ENCODE results near the gene TEKT2. TPM values are rescaled to one million over a fixed set of nuclear protein-coding genes. Genes with fewer than 3 reads are reported as not detected.

The TEKT2 gene
- total and polyA plus RNA-seq, 2 of the 8 experiments (the other 6 are each of a cell fraction or from before 2014, with no cell fraction given): 1.6 to 1.7 TPM

DNA sequence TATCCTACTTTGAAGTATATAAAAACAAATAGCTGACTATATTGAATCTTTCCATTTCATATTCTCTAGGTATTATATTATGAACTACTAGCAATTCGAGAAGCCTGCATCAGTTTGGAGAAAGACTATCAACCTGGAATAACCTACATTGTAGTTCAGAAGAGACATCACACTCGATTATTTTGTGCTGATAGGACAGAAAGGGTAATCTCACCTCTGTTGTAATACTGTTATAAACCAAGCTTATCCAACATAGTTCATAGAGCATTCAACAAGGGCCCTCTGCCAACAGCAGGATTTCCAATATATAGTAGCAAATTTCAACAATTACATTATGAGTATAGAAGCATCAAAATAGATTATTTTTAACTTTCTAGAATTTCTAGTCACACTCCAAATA lies 43.7 kb upstream of the TEKT2 start (continued):
- TF ChIP-seq ATF2 (IDR thresholded peaks at IDR 0.05; ENCODE audit: low read length): no peak
